GM21737 (cell line): ENCODE results near the gene CHIC2.

ENCODE experiments used
- ATAC-seq: cut with Tn5 transposase; IDR thresholded peaks from one replicate; pipeline ENCODE4 v1.9.1; 2021; ENCODE audit warnings: mild to moderate bottlenecking, moderate library complexity; ENCODE audit not compliant: unreplicated experiment

Gene CHIC2

DNA sequence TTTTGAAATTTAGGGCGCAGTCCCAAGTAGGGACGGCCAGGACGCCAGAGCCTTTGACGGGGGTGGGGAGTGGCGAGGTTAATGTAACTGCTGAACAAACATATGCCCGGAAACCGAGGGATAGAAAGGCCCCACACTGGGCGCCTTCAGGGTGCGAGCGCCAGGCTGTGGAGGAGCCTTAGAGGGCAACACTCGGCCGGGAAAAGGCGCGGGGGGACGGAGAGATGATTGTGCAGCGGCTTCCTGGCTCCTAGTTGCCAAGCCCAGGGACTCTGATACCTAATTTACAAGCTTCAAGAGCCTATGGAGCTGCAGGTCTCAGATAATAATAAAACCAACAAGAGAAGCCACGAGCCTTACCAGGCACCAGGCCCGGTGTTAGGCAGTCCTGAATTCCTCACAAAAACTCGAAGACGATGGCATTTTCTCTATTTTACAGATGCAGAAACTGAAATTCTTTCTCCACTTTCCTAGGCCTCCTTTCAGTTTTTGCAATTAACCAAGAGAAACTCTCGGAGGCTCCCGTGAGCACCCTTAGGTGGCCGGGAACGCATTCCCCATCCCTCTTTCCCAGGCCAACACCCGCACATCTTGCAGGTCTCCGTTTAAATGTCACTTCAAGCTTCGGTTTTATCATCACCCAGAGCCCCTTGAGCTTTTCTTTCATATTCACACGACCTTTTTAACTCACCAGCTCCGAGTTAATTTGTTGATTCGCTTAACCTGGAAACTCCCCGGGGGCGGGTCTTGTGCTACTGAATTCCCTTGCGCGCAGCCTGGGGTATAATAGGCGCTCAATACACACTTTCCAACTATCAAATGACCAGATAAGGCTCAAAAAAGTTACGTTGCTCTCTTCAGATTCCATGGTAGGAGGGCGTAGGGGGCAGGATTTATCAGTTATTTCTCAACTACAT is 29.2 kb upstream of the CHIC2 start:
- no peak for ATAC-seq

- no peak for ATAC-seq
These were observed 28.3 kb upstream of the CHIC2 start for GRCh38 chr4:54092405-54093323.

GRCh38 chr4:54091637-54092404 is 27.4 kb upstream of the CHIC2 start:
- peak; percentile 63 for ATAC-seq

DNA sequence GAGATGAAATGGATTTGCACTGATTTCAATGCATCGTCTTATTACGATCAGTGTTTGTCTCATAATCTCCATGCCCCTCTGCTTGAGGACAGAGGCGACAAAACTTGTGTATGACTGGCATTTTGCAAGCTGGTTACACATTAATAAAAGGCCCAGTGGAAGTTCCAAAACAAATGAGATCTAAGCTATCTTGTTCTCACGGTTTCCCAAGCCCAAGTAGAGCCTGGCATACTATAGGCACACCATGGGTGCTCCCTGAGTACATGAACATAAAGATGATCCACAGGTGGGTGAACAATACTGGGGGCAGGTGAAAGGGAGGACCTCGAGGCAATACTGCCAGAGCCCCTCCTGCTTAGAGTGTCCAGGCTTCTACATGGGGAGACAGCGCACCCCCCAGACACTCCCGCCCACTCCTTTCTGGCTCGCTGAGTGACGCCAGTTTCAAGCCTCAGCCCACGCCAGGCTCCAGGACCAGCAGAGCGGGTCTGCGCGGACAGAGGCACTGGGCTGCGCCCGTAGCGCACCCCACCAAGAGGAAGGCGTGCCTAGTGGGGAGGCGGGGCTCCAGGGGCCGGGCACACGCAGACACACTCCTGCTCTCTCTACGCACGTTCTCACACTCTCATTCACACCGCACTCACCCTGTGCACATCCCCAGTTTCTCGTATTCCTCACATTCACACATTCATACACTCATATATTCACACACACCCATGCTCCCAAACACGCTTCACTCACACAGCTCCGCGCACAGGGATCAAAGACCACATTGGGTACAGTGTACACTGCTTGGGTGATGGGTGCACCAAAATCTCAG is 26.6 kb upstream of the CHIC2 start:
- ATAC-seq: no peak

- ATAC-seq: no peak
These were observed 26.0 kb upstream of the CHIC2 start for GRCh38 chr4:54090404-54090803.

GRCh38 chr4:54089875-54090274 is 25.5 kb upstream of the CHIC2 start:
- no peak for ATAC-seq

- ATAC-seq: no peak
These were observed 20.9 kb upstream of the CHIC2 start for GRCh38 chr4:54085284-54085683.

- ATAC-seq: no peak
These were observed 17.8 kb upstream of the CHIC2 start for GRCh38 chr4:54082168-54082567.

GRCh38 chr4:54077812-54078211 is 13.4 kb upstream of the CHIC2 start:
- no peak for ATAC-seq

DNA sequence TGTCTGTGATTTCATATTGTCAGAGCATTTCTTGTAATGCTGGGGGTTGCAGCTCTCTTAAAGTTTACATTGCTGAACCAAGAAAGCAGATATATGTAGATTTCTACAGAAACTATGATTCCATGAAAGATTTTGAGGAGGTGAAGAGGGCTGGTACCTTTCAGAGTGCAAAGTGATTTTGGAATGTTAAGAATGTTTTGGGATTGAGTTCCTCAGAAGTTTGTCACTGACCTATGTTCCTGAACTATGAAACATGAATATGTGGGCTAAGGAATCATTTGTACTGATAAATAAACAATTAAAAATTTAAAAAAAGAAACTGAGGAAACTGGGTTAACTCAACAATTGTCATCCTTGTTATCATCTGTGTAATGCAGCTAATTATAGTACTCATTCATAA is 12.3 kb upstream of the CHIC2 start:
- no peak for ATAC-seq

DNA sequence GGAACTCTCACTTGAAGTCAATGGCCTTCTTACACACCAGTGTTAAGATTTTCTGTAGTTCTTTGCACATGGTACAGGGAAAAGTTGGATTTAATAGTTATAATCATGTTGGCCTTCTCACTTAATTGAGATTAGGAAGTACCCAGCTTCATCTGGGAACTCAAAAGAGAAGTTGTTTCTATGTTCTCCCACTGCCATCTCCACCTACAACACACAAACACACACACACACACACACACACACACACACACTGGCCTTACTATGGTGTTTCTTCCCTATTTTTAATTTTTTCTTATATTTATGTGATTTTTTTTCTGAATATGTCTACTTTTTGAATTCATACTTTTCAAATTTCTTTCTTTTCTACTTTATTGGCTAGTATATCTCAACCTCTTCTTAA is 10.0 kb upstream of the CHIC2 start:
- no peak for ATAC-seq

- ATAC-seq: no peak
These were observed 9.0 kb upstream of the CHIC2 start for GRCh38 chr4:54073271-54073880.

- ATAC-seq: no peak
These were observed 2.8 kb upstream of the CHIC2 start for GRCh38 chr4:54067166-54067565.

DNA sequence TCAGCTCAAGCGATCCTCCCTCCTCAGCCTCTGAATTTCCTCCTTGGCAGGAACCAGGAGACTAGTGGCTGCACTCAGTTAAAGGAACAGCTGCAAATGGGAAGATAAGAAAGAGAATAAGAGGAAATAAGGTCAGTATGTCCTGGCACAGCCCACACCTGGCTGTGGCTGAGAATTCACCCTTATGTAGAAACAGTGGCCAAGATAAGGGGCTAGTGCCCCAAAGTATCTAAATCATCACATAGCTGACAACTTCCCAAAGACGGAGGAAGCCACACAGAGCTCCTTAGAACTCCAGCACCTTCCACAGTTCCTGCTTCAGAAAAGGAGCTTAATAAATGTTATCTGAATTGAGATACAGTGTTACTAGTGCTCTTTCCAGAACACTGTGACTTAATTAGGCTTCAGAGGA is 2.3 kb upstream of the CHIC2 start:
- ATAC-seq: no peak

- no peak for ATAC-seq
These were observed 1.6 kb upstream of the CHIC2 start for GRCh38 chr4:54066088-54066415.

- ATAC-seq: no peak
These were observed 1.1 kb upstream of the CHIC2 start for GRCh38 chr4:54065282-54066087.

- ATAC-seq: peak; percentile 19
These were observed 578 bp downstream of the CHIC2 start for GRCh38 chr4:54063737-54064316.

DNA sequence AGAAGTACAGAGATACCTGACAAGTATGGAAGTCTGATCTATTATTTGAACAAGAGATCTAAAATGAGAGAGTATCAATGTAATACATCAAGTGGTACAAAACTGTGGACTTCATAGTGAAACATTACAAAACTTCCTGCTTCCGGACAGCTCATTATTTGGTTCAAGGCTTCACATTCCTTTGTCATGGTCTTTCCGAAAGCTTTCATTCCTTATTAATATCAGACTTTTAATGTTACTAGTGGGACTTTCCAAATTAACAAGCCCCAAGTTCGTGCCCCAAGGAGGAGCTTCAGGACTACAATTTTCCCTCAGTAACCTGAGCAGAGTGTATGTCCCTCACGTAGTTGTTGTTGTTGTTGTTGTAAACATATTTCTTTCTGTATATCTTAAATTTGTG is 1.2 kb downstream of the CHIC2 start:
- no peak for ATAC-seq

- ATAC-seq: no peak
These were observed 2.0 kb downstream of the CHIC2 start for GRCh38 chr4:54062392-54062791.
